Esophagus squamous epithelium (tissue), 4 donors: ENCODE data around the gene CTNND2.

Experiments used
- CTCF ChIP-seq, 6 experiments: fragments of 450-650 bp in 4 of 6; fragments of 200-600 bp in 2 of 6; sonication (generic) in 2 of 6; IDR thresholded peaks; one replicate each; pipeline ENCODE4 v1.5.1; 2016 to 2019; ENCODE audit warnings: antibody characterized with exemption in 6 of 6, mild to moderate bottlenecking in 4 of 6, moderate library complexity in 4 of 6
- POLR2A ChIP-seq, 4 donors: fragments of 450-650 bp; IDR thresholded peaks; one replicate each; pipeline ENCODE4 v1.6.1; 2017; ENCODE audit warnings: antibody characterized with exemption in 4 of 4, mild to moderate bottlenecking in 4 of 4, moderate library complexity in 3 of 4

- TF ChIP-seq CTCF (IDR thresholded peaks at IDR 0.05) (no peak), POLR2A (IDR thresholded peaks at IDR 0.05) (no peak)
These were observed 51.5 kb downstream of the CTNND2 start for GRCh38 chr5:11852717-11853087.
